ENCODE data around the gene ARL6IP1. TPM values are rescaled to one million over a fixed set of nuclear protein-coding genes. Genes with fewer than 3 reads are reported as not detected.

The ARL6IP1 gene
- total RNA-seq, 1 experiment from 2014 or later: 197 TPM

DNA sequence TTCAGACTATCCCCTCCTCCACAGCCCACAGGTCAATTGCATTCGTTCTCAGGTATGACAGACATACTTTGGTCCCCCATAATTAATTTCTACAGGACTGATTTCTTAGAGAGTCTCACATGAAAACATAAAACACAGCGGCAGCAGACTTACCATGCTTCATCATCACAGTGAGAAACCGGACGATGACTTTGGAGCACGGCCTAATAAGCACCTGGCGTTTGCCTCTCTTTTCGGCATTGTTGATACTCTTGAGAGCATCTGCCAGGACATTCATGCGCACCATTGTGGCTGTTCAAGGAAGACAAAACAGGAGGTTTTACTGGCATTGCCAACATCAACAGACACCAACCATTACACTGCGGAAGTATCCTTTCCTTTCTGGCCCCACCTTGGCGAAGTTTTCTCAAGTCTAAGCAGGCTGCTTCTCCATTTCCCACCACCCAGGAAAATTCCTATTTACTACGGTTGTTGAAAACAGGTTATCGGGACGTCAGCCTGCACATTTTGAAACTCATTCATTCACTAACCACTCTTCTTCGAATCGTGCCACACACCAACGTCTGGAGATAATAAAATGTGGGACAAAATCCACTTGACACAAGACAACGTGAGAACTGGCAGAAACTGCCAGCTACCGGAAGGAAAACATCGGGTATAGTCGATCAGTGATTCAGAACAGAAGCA, 12.4 kb downstream of the ARL6IP1 start:
- Histone ChIP-seq H2BK5ac (ENCODE audit: insufficient read length, low read length) (no peak overlapping the region), H4K5ac (ENCODE audit: insufficient read length, low read depth, low read length) (no peak overlapping the region), H3K9ac (ENCODE audit: extremely low read depth, insufficient read length, low read length) (peak overlapping the region; percentile 99), H3K23me2 (ENCODE audit: insufficient read length, low read depth, low read length, poor library complexity, severe bottlenecking) (peaks cover 6% of the 10 kb centered on the region), H4K8ac (replicated peaks; ENCODE audit: insufficient read length, low read depth, low read length) (no peak overlapping the region), H2AK5ac (ENCODE audit: insufficient read length, low read length) (no peak overlapping the region), H3K23ac (ENCODE audit: insufficient read length, low read depth, low read length) (no peak overlapping the region), H3K4me2 (ENCODE audit: insufficient read depth, insufficient read length, low read length) (peak overlapping the region; percentile 98), H3K4ac (ENCODE audit: low read depth, low read length) (no peak overlapping the region), H2AFZ (ENCODE audit: low read length) (no peak overlapping the region), H3K4me1 (ENCODE audit: insufficient read depth, low read length) (0 out of 2 replicates have a peak, but pooled peaks cover 5% of the 10 kb centered on the region), H2BK15ac (ENCODE audit: low read depth, low read length) (no peak overlapping the region), H2BK120ac (ENCODE audit: low read depth, low read length, poor library complexity, severe bottlenecking) (no peak overlapping the region), H4K91ac (ENCODE audit: insufficient read length, low read depth, low read length) (no peak overlapping the region), H3K79me2 (ENCODE audit: insufficient read depth, low read length) (peaks cover 54% of the 10 kb centered on the region), H3K27ac (ENCODE audit: insufficient read length, low read depth, low read length) (no peak overlapping the region), H3K18ac (ENCODE audit: insufficient read length, low read depth, low read length) (no peak overlapping the region), H2BK12ac (ENCODE audit: insufficient read length, low read depth, low read length) (no peak overlapping the region), H3K56ac (ENCODE audit: insufficient read length, low read depth, low read length) (no peak overlapping the region), H3K14ac (ENCODE audit: insufficient read depth, low read length) (no peak overlapping the region), H3K27me3 (ENCODE audit: insufficient read depth, low read length) (no peaks in the 10 kb centered on the region), H3T11ph (ENCODE audit: low read length) (no peak overlapping the region), H3K79me1 (ENCODE audit: insufficient read depth, low read depth, low read length, poor library complexity, severe bottlenecking) (peaks cover 12% of the 10 kb centered on the region), H2BK20ac (ENCODE audit: low read depth, low read length, poor library complexity, severe bottlenecking) (no peak overlapping the region), H4K20me1 (ENCODE audit: control insufficient read depth, insufficient read depth, insufficient read length) (no peaks in the 10 kb centered on the region), H3K9me3 (ENCODE audit: control insufficient read depth, low read depth, low read length) (no peaks in the 10 kb centered on the region)
- Mint-ChIP-seq H3K36me3 (ENCODE audit: insufficient read depth in 1 of 3, low read depth in 3 of 3) (peaks cover 60 to 91% (median 82%) of the 10 kb centered on the region in 3 experiments), H3K4me3 (peak overlapping the region; percentile 96 to 97), H3K27ac (peak overlapping the region; percentile 98 to 99 (median 99)), H3K9me3 (peaks cover 2 to 5% of the 10 kb centered on the region in 2 experiments; a peak in 2 of 5 replicates), H3K4me1 (peaks cover 34 to 43% of the 10 kb centered on the region in 2 experiments), H3K27me3 (ENCODE audit: low read depth) (peaks cover 1% of the 10 kb centered on the region; the same call in 1 of the 2 replicates)
- WGBS (ENCODE audit: extremely low coverage, insufficient read length, low lambda C conversion rate): no CpG with 5 or more reads among the region's 20 CpGs
- no peak for DNase-seq
- TF ChIP-seq, protein P1, sequence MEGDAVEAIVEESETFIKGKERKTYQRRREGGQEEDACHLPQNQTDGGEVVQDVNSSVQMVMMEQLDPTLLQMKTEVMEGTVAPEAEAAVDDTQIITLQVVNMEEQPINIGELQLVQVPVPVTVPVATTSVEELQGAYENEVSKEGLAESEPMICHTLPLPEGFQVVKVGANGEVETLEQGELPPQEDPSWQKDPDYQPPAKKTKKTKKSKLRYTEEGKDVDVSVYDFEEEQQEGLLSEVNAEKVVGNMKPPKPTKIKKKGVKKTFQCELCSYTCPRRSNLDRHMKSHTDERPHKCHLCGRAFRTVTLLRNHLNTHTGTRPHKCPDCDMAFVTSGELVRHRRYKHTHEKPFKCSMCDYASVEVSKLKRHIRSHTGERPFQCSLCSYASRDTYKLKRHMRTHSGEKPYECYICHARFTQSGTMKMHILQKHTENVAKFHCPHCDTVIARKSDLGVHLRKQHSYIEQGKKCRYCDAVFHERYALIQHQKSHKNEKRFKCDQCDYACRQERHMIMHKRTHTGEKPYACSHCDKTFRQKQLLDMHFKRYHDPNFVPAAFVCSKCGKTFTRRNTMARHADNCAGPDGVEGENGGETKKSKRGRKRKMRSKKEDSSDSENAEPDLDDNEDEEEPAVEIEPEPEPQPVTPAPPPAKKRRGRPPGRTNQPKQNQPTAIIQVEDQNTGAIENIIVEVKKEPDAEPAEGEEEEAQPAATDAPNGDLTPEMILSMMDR (conservative IDR thresholded peaks at IDR 0.05): no peak

Data from H9 (cell line).